Measurements from ENCODE around the gene CACNA1C. TPM values are rescaled to one million over a fixed set of nuclear protein-coding genes. Genes with fewer than 3 reads are reported as not detected.

Gene CACNA1C
- total RNA-seq, 4 donors from 2014 or later: 3.8 to 13.6 (median 5.7) TPM

DNA sequence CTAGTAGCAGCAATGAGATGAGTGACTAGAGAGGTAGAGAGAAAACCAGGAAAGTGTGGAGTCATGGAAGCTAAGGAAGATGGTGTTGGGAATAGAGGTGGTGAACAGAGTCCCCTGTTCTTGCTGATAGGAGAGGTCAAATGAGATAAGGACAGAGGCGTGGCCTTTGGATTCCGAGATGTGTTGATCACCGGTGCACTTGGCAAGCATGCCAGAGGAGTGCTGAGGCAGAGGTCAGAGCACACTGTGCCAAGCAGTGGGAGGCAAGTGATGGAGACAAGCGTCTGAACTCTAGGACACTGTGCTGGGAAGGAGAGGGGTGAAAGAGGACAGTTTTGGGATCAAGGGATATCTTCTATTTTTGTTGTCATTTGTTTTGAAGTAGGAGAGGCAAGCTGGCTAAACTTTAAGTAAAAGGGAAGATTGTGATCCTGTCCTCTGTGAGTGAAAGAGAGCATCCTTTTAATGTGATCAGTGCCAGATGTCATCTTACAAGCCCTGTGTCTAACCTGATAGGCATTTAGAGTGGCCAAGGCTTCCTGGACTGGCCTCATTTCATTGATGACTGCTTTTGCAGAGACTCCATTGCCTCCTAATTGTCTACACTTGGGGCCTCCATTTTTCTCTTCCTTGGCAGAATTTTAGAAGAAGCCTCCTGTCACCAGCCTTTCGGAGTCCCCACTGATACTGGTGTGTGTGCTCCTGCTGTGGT is 336.4 kb downstream of the CACNA1C start:
- no peak for ATAC-seq (ENCODE audit: low FRiP score)
- no peak for TF ChIP-seq CTCF (IDR thresholded peaks at IDR 0.05)
- no peak for DNase-seq (ENCODE audit: low spot score)

- no peak for TF ChIP-seq CTCF (IDR thresholded peaks at IDR 0.05)
- no peak for DNase-seq (ENCODE audit: low spot score)
- no peak for ATAC-seq (ENCODE audit: low FRiP score)
Measured at GRCh38 chr12:2390133-2390532, 337.3 kb downstream of the CACNA1C start.

DNA sequence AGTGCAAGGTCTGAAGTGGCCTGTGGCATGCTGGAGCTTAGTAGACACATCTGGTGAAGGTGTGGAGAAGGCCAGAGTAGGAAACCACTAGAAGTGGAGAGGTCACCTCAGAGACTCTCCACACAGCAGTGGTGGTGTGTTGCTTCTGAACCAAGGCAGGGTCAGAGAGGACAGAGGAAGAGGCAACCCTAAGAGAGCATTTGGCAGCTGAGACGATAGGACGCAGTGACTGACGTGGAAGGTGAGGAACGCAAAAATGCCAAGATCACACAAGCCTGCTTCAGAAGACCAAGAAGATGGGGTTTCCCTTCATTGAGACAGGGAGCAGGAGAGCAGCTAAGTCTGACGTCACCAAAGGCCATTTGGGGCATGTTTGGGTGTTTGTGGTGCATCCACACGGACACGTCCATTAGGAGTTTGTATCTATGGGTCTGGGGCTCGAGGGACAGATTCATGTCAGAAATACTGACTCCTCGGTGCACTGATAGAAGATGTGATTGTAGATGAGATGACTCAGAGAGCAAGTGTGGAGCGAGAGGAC is 338.1 kb downstream of the CACNA1C start:
- DNase-seq (ENCODE audit: low spot score) (no peak), ATAC-seq (ENCODE audit: low FRiP score) (no peak)
- no peak for TF ChIP-seq CTCF (IDR thresholded peaks at IDR 0.05)

GRCh38 chr12:2391740-2392331 is 339.0 kb downstream of the CACNA1C start:
- TF ChIP-seq CTCF (IDR thresholded peaks at IDR 0.05): no peak
- no peak for DNase-seq (ENCODE audit: low spot score)
- ATAC-seq (ENCODE audit: low FRiP score): no peak

DNA sequence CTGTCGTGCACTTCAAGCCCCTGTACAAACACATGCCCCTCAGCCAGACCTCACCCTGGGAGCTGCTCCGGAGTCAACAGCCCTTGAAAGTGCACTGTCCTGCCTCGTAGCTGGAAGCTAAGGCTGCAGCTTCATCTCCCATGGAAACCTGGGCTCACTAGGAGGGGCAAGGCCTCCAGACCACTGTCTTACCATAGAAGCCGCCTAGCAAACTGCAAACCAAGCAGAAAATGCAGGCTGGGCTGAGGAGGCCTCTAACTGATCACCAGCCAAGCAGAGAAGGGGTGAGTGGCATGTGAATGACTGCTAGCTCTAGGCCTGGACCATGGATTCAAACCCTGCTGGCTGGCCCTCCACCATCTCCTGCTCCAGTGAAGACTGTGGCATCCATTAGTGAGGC is 340.2 kb downstream of the CACNA1C start:
- ATAC-seq (ENCODE audit: low FRiP score) (no peak), DNase-seq (ENCODE audit: low spot score) (no peak)
- no peak for TF ChIP-seq CTCF (IDR thresholded peaks at IDR 0.05)

- ATAC-seq (ENCODE audit: low FRiP score) (no peak), DNase-seq (ENCODE audit: low spot score) (no peak)
- no peak for TF ChIP-seq CTCF (IDR thresholded peaks at IDR 0.05)
Measured at GRCh38 chr12:2393996-2394395, 341.2 kb downstream of the CACNA1C start.
